Measurements from ENCODE around the gene SCGN.

- TF ChIP-seq REPIN1 (CRISPR knock-in tag; IDR thresholded peaks at IDR 0.05; ENCODE audit: borderline replicate concordance, low read depth) (no peak), SP1 (IDR thresholded peaks at IDR 0.05) (no peak), SP1 (CRISPR knock-in tag; IDR thresholded peaks at IDR 0.05) (no peak)
Measured at GRCh38 chr6:25749837-25750236, 97.8 kb downstream of the SCGN start.
